GM12873 (cell line): ENCODE results near the gene TSSK3.

Experiments
- TF ChIP-seq, protein P1 (sequence below): IDR thresholded peaks from 2 replicates; pipeline ENCODE4 v1.5.1; 2012; ENCODE audit warnings: low read depth, mild to moderate bottlenecking, moderate library complexity, low read length, control low read depth; ENCODE audit not compliant: insufficient read depth; ENCODE audit errors: missing control alignments

Gene TSSK3

DNA sequence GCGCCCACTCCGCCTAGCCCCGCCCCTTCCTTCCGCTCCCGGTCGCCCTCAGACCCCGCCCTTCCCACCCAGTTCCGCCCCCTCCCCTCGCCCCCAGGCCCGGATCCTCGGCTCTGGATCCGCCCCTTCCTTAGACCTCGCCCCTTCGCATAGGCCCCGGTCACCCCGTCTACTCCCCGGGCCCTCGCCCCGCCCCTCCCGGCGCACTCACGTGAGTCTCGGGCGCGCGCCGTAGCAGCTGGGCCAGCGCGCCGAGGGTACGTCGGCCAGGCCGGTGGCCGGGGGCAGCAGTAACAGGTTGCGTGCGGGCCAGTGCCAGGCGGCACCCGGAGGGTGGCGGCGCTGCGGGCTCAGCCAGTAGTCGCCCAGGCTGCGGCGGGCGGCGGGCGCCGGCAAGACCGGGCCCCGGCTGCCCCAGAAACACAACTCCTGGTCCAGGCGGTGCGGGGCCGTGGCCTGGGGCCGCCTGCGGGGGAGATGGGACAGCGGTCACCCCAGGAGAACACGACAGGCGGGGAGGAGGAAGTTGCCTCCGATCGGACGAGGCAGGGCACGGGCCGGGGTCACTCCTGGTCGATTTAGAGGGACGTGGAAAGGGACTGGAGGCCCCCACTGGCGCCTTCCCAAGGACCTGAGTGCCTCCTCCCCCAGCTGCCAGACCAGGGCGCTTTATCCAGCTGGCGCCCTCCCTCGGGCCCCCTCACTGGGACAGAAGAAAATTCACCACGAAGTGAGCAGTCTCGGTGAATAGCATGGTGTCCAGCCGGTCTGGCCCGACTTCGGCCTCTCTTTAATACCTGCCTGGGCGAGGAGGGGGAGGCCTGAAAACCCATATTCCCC lies 10.7 kb upstream of the TSSK3 start:
- TF ChIP-seq, protein P1, sequence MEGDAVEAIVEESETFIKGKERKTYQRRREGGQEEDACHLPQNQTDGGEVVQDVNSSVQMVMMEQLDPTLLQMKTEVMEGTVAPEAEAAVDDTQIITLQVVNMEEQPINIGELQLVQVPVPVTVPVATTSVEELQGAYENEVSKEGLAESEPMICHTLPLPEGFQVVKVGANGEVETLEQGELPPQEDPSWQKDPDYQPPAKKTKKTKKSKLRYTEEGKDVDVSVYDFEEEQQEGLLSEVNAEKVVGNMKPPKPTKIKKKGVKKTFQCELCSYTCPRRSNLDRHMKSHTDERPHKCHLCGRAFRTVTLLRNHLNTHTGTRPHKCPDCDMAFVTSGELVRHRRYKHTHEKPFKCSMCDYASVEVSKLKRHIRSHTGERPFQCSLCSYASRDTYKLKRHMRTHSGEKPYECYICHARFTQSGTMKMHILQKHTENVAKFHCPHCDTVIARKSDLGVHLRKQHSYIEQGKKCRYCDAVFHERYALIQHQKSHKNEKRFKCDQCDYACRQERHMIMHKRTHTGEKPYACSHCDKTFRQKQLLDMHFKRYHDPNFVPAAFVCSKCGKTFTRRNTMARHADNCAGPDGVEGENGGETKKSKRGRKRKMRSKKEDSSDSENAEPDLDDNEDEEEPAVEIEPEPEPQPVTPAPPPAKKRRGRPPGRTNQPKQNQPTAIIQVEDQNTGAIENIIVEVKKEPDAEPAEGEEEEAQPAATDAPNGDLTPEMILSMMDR: no peak

DNA sequence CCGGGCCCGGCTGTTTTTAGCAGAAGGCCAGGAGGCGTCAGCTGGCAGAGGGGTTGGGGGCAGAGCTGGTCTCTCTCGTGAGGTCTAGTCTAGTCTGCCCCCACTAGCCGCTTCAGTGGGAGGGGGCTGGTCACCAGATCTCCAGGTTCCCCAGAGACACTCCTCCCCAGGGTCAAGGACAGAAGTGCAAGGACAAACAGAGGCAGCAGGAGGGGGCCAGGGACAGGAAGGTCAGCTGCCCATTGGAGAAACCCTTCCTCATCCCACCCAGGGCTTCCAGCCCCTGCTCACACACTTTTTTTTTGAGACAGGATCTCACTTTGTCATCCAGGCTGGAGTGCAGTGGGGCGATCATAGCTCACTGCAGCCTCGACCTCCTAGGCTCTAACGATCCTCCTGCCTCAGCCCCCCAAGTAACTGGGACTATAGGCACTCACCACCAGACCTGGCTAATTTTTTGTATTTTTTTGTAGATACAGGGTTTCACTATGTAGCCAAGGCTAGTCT lies 10.0 kb upstream of the TSSK3 start:
- TF ChIP-seq, protein P1: no peak

- TF ChIP-seq, protein P1: no peak
Measured at GRCh38 chr1:32352831-32353383, 9.4 kb upstream of the TSSK3 start.

DNA sequence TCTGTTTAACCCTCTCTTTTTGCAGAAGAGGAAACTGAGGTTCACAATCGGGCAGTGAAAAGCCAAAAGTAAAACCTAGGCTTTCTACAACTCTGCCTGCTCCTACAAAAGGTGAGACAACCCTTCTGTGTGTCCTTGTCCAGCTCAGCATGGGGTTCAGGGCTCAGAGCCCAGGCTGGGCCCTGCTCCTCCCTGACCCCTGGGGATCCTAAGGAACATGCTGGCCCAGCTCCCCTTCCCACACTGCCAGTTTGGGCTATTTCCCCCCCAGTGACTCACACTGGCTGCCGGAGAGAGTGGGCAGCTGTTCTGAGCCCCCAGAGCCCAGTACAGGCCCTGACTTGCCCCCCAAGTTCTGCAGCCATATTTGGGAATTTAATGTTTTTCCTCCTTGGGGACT lies 8.9 kb upstream of the TSSK3 start:
- TF ChIP-seq, protein P1: no peak

DNA sequence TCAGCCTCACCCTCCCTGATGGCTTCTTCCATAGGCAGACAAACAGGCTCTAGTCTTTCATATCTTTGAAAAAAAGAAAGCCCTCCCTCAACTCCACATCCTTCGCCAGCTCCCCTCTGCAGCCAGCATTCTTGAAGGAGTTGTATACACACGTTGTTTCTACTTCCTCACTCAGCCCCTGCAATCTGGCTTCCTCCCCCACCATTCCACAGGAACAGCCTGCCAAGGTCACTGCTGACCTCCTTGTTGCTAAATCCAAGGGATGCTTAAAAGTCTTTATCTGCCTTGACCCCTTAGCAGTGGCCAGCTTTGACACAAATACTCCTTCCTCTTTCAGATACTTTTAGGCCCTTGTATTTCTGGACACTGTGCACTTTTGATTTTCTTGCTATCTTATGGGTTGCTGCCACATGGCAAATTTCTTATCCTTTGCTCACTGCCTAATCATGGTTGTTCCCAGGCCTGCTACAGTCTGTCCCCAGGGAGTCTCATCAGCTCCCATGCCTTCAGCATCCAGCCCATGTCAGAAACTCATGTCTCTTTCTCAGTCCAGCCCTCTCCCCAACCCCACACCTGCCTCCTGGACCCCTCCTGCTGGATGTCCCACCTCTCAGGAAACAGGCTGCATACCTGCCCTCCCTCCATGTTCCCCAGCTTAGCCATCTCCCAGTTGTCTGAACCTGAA lies 8.3 kb upstream of the TSSK3 start:
- TF ChIP-seq, protein P1: no peak

- TF ChIP-seq, protein P1: no peak
Measured at GRCh38 chr1:32356478-32356877, 5.9 kb upstream of the TSSK3 start.

GRCh38 chr1:32357614-32358013 lies 4.7 kb upstream of the TSSK3 start:
- TF ChIP-seq, protein P1: no peak
